IPS-NIHi7 (cell line): Measurements from ENCODE around the gene DCC.
A peak's percentile ranks its signal among the peaks of the same experiment; 100 is the strongest.

ENCODE experiments used
- DNase-seq: peaks from one replicate; pipeline ENCODE4 v3.0.0; 2012; ENCODE audit warnings: mixed read lengths; ENCODE audit errors: extremely low spot score

DCC gene

DNA sequence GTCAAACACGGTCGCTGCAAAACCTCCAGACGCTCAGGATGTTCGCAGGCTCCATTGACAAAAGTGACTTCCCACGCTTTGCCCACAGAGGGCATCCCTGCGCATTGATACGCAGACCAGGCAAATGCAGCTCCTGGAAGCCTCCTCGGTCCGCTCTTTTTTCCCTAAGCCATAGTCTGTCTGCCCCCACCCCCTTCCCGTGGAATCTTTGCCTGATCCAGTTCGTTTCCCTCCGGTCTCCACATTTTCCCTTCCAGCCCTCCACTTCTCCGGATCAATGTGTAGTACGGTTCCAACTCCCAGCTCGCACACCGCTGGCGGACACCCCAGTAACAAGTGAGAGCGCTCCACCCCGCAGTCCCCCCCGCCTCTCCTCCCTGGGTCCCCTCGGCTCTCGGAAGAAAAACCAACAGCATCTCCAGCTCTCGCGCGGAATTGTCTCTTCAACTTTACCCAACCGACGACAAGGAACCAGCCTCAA lies at the start of gene DCC:
DCC (plus strand) TSS at position 307 of the 481 bp plus-strand sequence. CDS start 591 bp downstream, outside the sequence.
- peak; percentile 72 for DNase-seq

- no peak for DNase-seq
Measured at GRCh38 chr18:52310651-52311050, 29.3 kb upstream of the DCC start.

GRCh38 chr18:52311331-52311730 lies 28.7 kb upstream of the DCC start:
- DNase-seq, result no peak

DNA sequence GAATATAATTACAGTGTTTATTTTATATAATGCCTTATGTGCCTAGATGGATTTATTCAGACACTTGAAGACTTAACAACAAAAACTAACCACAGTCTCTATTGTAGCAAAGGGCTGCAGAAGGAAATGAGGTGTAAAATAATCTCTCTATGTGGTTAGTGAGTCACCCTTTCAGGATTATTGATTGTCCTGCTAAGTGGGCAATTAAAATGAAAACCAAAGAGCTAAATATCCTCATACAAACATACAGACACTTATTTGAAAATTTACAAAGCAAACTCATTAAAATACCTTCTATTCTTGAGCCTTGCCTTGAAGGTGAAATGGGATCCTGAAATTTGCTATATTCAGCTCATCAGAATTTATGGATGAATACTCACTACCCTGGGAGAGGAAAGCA lies 27.7 kb upstream of the DCC start:
- no peak for DNase-seq

- DNase-seq, result no peak
Measured at GRCh38 chr18:52313213-52313612, 26.8 kb upstream of the DCC start.

- no peak for DNase-seq
Measured at GRCh38 chr18:52319424-52319983, 20.5 kb upstream of the DCC start.

GRCh38 chr18:52322307-52322706 lies 17.7 kb upstream of the DCC start:
- no peak for DNase-seq

GRCh38 chr18:52323802-52324201 lies 16.2 kb upstream of the DCC start:
- no peak for DNase-seq

DNA sequence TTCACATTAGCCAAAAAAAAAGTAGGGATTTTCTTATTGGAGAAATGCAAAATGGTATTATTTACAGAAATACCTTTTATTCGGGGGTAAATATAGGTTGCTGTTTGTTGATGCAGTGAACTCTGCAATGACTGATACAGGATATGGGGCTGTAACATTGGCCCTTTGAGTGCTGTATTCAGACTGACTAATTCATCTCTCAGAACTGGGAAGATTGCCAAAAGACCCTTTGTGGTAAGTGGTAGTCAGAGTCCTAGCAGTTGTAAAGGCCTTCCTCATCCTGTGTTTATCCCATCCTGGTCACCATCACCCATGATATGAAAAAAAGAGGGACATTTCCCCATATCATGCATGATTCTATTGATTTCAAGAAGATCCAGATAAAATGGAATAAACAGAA lies 14.0 kb upstream of the DCC start:
- DNase-seq, result no peak

DNA sequence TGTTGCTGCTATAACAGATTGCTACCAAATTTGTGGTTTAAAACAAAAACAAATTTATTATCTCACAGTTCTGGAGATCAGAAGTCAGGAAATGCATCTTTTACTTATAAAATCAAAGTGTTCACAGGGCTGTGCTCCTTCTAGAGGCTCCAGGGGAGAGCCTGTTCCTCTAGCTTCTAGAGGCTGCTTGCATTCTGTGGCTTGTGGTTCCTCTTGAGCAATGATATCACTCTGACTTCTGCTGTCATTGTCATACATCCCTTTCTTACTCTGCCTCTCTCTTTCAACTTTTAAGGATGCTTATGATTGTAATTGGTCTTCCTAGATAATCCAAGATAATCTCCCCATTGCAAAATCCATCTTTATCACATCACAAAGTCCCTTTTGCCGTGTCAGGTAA lies 6.1 kb upstream of the DCC start:
- no peak for DNase-seq

DNA sequence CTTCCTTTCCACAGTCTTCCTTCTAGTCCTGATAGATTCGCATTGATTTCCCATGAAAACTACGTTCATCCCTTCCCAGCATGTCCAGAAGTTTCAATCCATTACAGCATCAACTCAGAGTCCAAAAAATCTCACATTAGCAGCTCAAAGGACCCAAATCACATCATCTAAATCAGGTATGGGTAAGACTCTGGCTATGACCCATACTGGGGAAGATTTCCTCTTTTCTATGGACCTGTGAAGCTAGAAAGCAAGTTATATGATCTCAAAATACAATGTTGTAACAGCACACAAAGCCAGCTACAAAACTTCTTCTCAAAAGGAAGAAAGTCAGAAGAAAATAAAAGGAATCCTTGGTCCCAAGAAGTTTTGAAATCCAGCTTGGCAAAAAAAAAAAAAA lies 5.7 kb upstream of the DCC start:
- DNase-seq, result no peak

GRCh38 chr18:52334896-52335295 lies 5.1 kb upstream of the DCC start:
- DNase-seq, result no peak

DNA sequence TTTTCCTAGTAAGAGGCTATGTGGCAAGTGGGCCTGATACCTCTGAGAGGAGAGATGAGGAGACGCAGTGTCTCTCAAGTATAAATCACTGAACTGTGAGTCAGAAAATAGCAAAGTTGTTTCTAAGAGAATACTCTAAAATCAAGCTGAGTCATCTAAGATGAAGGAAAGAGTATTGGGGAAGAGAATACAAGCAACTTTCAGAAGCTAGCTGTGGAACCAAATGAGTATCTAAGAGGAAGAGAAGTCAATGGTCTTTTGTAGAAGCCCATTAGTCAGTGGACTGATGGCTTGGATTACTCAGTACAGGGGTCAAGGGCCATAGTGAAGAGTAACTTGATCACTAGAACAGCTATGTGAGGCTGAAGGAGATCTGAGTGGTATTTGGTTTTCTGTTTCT lies 2.7 kb upstream of the DCC start:
- DNase-seq, result no peak

GRCh38 chr18:52340406-52341102 lies 557 bp downstream of the DCC start:
- DNase-seq, result peak; percentile 10

DNA sequence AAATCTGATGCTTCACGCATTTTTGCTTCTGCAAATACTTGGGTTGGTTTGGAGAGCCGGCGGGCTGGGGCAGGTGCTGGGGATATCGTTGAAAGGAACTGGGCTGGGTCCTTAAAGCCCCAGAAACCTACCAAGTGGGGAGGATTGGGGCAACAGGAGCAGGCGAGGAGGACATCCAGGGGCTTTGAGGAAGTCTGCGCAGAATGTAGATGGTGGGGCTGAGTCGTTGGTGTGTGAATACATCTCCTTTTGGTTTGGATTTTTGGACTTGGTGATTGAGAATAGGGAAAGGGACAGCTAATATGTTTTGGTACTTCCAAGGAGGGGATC lies 1.1 kb downstream of the DCC start:
- DNase-seq, result no peak

GRCh38 chr18:52341608-52342381 lies 1.8 kb downstream of the DCC start:
- peak; percentile 27 for DNase-seq

DNA sequence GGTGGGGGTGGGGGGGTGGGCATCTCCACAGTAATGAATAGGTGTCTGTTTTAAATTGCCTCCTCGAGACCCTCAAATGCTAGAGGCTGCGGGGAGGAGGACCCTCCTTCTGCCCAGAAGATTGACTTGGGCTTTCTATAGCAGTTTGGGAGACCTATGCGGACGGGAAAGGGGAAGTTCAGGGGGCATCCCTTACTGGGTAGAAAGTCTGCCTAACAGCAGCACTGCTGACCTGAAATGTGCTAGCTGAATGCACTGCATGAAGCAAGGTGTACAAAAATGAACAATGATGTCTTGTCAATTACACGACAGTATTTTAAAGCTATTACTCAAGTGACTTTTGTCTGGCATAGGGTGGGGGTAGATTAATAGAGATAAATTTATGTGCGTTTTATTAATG lies 2.5 kb downstream of the DCC start:
- DNase-seq, result peak; percentile 12

DNA sequence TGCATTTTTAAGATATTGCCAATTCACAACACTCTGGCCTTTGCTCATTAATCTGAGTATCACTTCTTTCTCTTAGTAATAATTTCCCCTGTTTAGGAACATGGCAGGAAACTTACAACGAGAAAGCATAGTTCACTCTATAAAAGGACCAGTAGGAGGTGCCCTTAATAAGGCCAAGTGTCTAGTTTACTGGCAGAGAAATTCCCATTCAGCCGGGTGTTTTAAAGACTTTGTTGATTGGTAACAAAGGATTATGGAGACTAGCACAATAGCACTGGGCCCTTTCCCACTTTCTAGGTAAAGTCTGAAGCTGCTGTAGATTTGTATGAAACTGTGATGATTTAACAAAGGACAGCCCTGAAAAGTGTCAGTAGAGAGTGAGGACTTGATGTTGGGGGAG lies 3.1 kb downstream of the DCC start:
- peak; percentile 33 for DNase-seq

DNA sequence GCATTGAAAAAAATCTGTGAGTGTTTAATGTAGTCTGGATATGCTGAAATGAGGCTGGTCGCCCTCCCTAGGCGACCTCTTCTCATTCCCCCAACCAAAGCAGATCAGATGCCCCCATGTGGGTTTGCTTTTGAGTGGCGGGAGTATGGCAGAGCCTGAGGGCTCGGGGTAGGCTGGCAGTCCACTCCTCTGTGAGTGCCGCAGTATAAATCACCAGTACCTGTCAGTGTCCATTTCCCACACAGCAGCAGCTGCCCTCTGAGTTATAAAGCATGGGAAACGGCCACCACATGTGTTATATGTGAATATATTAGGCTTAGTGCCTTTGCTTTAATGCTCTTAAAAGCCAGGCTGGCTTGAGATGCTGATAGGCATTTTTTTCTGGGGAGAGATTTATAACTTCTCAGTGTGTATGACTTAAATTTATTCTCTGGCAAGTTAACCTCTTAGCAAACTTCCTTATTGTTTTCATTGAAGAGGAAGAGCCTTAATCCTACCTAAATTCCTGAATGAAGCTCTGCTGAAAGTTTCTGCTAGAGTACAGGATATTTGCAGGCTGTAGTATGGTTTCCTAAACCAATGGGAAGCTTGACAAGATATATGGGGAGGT lies 3.8 kb downstream of the DCC start:
- DNase-seq, result no peak

DNA sequence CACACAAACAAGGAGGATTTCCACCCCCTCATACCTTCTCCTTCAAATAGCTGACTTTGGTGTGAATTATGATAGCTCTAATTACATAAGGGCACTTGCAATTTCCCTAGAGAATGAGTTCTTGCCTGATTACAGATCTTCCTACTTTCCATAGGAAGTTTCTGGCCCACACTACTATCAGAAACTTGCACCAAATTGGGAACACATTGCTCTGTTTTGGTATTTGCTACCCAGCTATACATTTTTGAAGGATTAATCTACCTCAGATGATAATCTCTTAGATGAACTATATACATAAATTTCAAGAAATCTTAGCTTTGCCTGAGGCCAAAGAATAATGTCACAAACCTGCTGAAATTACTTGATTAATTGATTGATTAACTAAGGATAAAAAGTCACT lies 4.9 kb downstream of the DCC start:
- DNase-seq, result no peak

- DNase-seq, result no peak
Measured at GRCh38 chr18:52345428-52345827, 5.4 kb downstream of the DCC start.

GRCh38 chr18:52348209-52348608 lies 8.2 kb downstream of the DCC start:
- peak; percentile 43 for DNase-seq

- no peak for DNase-seq
Measured at GRCh38 chr18:52349498-52349897, 9.5 kb downstream of the DCC start.
